ENCODE measurements around the gene ZNF787. TPM values are rescaled to one million over a fixed set of nuclear protein-coding genes. Genes with fewer than 3 reads are reported as not detected.

ZNF787 gene
- total and polyA plus RNA-seq, 2 of the 4 experiments (the other 2 are of a cell fraction): 4.8 to 11.2 TPM

DNA sequence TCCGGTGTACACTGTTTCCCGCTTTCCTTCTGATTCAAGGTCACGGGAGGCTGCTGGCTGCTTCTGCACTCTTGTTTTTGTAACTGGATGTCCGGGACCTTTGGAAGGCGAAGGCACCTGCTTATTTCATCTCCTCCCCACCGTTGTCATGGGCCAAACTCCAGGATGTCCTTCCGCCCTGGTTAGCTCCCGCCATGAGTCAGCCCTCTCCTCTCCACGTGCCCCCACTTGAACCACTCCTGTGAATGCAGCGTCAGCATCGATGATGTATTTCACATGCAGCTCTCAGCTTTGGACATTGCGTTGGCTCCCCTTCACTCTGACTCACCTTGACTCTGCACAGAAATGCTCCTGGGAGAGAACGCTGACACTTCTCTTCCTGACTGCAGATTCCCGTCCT lies 49.2 kb upstream of the ZNF787 start:
- H2BK5ac ChIP-seq (ENCODE audit: low read depth, low read length, poor library complexity, severe bottlenecking): no peak overlapping the region
- H3K4ac ChIP-seq (ENCODE audit: low read depth, low read length): no peak overlapping the region
- H2BK20ac ChIP-seq (ENCODE audit: low read depth, low read length): no peak overlapping the region
- no peak for ATAC-seq (ENCODE audit: low read depth)
- no peak overlapping the region for H2BK120ac ChIP-seq (ENCODE audit: low read depth, low read length)
- no peak overlapping the region for H2AFZ ChIP-seq (replicated peaks; ENCODE audit: low read length, poor library complexity)
- no peak overlapping the region for H3K4me2 ChIP-seq (ENCODE audit: low read depth, low read length)
- H2BK15ac ChIP-seq (ENCODE audit: low read depth, low read length): no peak overlapping the region
- H3K23ac ChIP-seq (ENCODE audit: low read depth, low read length): no peak overlapping the region
- 73% methylated on average over 8 of the region's 14 CpGs; no CpG with 5 or more reads in 1 of the 2 experiments for WGBS, 2 experiments (ENCODE audit: extremely low coverage in 2 of 2, insufficient read length in 1 of 2)
- H2AK5ac ChIP-seq (ENCODE audit: low read depth, low read length): no peak overlapping the region
- no peak overlapping the region for H3K4me3 ChIP-seq (ENCODE audit: insufficient read depth, low read depth, low read length)
- H3K9me3 ChIP-seq (ENCODE audit: control insufficient read depth, insufficient read depth, low read length): no peaks in the 10 kb centered on the region
- no peak overlapping the region for H4K91ac ChIP-seq (ENCODE audit: insufficient read depth, low read depth, low read length)
- peaks cover 4% of the 10 kb centered on the region; the same call in 1 of the 2 replicates for H3K27me3 ChIP-seq (ENCODE audit: control insufficient read depth, insufficient read depth, low read length)
- DNase-seq: peak; percentile 43
- peak; percentile 29; the same call in 1 of the 2 replicates for TF ChIP-seq MAFK (IDR thresholded peaks at IDR 0.05; ENCODE audit: low read depth, low read length)
- no peak for TF ChIP-seq NFE2L2 (IDR thresholded peaks at IDR 0.05; ENCODE audit: low read depth, low read length)
- TF ChIP-seq, protein P1, sequence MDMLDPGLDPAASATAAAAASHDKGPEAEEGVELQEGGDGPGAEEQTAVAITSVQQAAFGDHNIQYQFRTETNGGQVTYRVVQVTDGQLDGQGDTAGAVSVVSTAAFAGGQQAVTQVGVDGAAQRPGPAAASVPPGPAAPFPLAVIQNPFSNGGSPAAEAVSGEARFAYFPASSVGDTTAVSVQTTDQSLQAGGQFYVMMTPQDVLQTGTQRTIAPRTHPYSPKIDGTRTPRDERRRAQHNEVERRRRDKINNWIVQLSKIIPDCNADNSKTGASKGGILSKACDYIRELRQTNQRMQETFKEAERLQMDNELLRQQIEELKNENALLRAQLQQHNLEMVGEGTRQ (IDR thresholded peaks at IDR 0.05; ENCODE audit: low read depth, low read length): peak; percentile 68
- no peak for TF ChIP-seq FOS (IDR thresholded peaks at IDR 0.05; ENCODE audit: low read depth, low read length)
- no peaks in the 10 kb centered on the region for H3K4me1 ChIP-seq (ENCODE audit: control insufficient read depth, insufficient read depth, low read length)
- BruUV-seq (replicated peaks): no TSS peak
- no peak overlapping the region for H3K14ac ChIP-seq (replicated peaks; ENCODE audit: low read depth, low read length)
- H4K8ac ChIP-seq (ENCODE audit: low read depth in 2 of 2, low read length in 2 of 2): no peak overlapping the region
- no peak overlapping the region for H3K9ac ChIP-seq (ENCODE audit: low read depth, low read length)
- no peaks in the 10 kb centered on the region for H4K20me1 ChIP-seq (ENCODE audit: insufficient read depth, low read length)
- ChIA-PET POLR2A (ENCODE audit: unreplicated experiment) (no interaction called here), CTCF (no interaction called here)
- dilution Hi-C loops (cut with HindIII; ENCODE audit: low sequenced_read_pairs, unreplicated experiment) (no loop called here), in situ Hi-C loops (cut with MboI; ENCODE audit: low sequenced_read_pairs) (no loop called here), intact Hi-C loops (cut with micrococcal nuclease) (loop anchor here (10.0 kb wide), 1 partner anchor 145 kb away; the partner anchor contains the start of gene ZSCAN5A)
- no peaks in the 10 kb centered on the region for H3K79me1 ChIP-seq (ENCODE audit: low read depth in 1 of 2, low read length in 2 of 2)
- H3K36me3 ChIP-seq (ENCODE audit: control insufficient read depth, insufficient read depth, low read length): no peaks in the 10 kb centered on the region
- no peak overlapping the region for H4K5ac ChIP-seq (ENCODE audit: low read depth, low read length)
- no peaks in the 10 kb centered on the region for H3K9me1 ChIP-seq (ENCODE audit: insufficient read depth, low read length)
- H3K56ac ChIP-seq (ENCODE audit: extremely low read depth, insufficient read depth, low read length): no peak overlapping the region
- H2AK9ac ChIP-seq (replicated peaks; ENCODE audit: low read depth, low read length, poor library complexity): no peak overlapping the region
- no peak overlapping the region for H3K18ac ChIP-seq (ENCODE audit: low read depth, low read length)
- H3K27ac ChIP-seq (ENCODE audit: insufficient read depth, low read length): no peak overlapping the region

Data from IMR-90 (cell line).